ELF-1 (cell line): ENCODE measurements around the gene DDX27.

Source experiments
- DNase-seq: peaks from one replicate; pipeline ENCODE4 v3.0.0-alpha.2; 2016; ENCODE audit warnings: low read depth, low spot score

Gene DDX27

GRCh38 chr20:49278036-49278817 lies 59.0 kb downstream of the DDX27 start, which contains the start of gene ZNFX1:
Gene ZNFX1, minus strand, starts transcription at chr20:49278057. Its CDS starts 2,218 bp downstream, at chr20:49275839.
- DNase-seq, result peak; percentile 99

- peak; percentile 41 for DNase-seq
Measured at GRCh38 chr20:49278818-49279676, 59.8 kb downstream of the DDX27 start.

GRCh38 chr20:49279677-49280462 lies 60.7 kb downstream of the DDX27 start:
- DNase-seq, result peak; percentile 39

DNA sequence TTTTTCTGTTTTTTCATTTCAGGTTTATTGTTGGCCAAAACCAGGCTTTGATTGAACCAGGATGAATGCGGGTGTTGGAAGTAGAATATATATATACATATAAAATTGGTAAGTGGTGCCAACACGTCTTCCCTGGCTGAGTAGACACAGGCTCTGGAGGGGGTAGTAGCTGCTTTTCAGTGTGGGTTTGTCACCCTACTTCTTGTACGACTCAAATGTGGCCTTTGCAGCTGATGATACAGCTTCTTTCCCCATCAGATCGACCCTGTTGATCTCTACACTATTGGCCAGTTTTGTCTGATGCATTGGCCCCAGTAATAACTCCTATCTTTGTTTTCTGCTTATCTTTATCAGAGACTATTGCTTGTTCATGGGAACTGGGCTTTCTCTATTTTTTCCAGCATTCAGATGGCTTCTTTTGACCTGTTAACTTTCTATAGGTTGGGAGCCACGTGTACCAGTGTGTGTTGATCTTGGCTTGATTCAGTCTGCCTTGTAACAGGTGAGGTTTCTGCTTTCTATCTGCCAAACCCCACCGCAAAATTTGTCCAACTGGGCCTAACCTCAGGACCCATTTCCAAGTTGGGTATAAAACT lies 61.3 kb downstream of the DDX27 start:
- no peak for DNase-seq

DNA sequence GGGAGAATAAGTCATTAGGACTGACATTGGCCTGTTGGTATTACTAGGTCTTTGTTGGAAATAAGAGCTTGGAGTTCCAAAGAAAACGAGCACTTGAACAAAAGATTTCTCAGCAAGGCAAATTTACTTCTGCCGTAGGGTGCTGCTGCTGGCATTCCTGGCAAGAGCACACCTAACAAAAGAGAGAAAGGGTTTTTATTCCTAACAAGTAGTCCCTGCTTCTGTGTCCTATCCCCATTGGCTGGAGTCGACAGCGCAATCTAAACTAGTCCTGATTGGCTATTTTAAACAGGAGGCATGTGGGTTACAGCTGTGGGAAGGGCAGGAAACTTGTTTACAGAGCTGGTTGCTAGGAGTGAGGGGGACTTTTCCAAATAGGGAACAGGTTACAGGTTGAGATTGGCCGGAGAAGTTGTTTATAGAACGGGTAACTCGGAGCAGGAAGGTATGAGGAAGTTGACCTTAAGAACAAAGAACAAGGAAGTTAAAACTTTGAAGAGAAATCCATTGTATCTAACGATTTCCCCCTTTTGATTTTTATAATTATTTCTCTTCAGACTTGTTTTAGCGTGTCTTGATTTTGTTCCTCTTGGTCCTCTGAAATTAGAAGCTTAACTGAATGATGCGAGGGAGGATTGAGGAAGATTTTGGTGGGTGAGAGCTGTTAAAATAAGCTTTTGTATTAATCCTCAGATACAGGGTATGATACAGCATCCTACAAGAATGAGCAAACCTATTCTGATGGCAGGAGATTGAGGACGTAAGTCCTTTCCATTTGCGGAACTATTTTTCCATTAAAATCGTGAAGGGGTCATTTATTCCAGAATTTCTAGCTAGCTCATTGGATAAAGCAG lies 62.1 kb downstream of the DDX27 start:
- DNase-seq, result peak; percentile 84

DNA sequence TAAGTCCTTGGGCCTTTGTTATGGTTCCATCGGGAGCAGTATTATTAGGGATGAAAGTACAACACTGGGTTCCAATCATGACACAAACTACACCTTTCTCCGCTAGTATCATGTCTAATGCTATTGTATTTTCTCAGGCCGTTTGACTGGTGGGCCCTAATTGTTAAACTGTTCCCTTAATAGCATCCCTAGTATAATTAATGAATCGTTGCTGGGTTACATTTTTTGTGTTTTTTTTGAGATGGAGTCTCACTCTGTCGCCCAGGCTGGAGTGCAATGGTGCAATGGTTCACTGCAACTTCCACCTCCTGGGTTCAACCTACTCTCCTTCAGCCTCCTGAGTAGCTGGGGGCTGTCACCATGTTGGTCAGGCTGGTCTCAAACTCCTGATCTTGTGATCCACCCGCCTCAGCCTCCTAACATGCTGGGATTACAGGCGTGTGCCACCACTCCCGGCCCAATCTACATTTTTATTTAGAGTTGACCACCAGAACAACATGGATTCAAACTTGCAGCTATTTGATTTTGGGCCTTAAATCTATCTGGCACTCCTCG lies 62.8 kb downstream of the DDX27 start:
- DNase-seq, result no peak

- peak; percentile 70 for DNase-seq
Measured at GRCh38 chr20:49282584-49283171, 63.5 kb downstream of the DDX27 start.

GRCh38 chr20:49283176-49283702 lies 64.0 kb downstream of the DDX27 start:
- DNase-seq, result no peak

DNA sequence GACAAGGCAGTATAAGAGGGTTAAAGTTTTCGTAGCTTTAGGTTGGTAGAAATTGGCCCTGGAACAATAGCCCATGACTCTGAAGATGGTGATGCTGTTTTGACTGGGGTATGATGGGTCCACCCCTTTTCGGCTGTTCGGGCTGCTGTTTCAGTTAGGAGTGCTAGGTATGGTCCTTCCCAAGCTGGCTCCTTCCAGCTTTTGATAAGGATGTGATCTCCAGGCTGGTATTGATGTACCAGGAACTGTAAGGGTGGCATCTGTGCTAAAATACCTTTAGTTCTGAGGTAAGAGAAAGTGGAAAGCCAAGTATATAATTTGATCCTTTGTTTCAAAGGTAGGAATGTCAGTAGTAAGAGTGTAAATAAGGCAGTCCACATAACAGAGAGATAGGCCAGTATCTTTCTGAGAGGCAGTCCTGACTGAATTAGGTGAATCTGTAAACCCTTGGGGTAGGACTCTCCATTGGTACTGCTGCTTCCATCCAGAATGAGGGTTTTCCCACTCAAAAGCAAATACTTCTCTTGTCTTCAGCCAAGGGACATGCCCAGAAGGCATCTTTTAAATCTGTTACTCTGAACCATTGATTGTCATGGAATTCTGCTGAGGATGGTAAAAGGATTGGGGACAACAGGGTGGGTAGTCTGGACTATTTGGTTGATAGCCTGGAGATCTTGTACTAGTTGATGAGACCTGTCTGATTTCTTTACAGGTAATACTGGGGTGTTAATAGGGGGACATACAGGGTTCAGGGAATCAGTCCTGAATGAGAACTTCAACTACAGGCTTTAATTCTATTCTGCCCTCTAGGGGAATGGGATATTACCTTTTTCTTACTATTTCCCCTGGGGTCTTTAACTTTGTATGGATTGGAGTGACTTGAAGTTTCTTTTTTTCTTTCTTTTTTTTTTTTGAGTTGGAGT lies 64.7 kb downstream of the DDX27 start:
- peak; percentile 60 for DNase-seq

GRCh38 chr20:49284818-49285217 lies 65.6 kb downstream of the DDX27 start:
- DNase-seq, result no peak

- no peak for DNase-seq
Measured at GRCh38 chr20:49285233-49285668, 66.0 kb downstream of the DDX27 start.

- no peak for DNase-seq
Measured at GRCh38 chr20:49285813-49286494, 66.7 kb downstream of the DDX27 start.

DNA sequence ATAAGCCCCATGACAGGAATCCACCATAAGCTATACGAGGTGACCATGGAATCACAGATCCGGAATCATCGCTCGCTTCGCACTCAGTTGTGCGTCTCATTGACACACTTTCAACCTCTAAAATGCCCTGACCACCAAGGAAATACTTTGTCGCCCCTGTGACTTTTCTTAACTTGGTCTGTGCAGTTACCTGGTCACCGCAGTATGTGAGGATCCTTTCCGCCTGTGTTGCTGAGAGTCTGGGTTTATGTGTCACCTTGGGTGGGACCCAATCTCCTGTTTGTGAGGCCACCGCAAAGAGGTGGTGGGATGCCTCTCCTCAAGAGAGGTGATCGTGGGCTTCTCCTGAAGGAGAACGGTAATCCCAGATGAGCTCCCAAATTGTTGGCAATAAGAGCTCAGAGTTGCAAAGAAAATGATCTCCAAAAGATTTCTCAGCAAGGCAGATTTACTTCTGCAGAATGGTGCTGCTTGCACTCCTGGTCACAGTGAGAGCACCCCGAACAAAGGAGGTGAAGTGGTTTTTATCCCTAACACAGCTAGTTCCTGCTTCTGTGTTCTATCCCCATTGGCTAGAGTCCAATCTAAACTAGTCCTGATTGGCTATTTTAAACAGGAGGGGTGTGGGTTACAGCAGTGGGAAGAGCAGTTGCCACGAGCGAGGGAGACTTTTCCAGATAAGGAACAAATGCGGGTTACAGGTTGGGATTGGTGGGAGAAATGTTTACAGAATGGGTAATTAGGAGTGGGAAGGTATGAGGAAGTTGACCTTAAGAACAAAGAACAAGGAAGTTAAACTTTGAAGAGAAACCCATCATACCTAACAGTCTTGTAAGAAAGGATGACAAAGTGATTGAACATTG lies 67.7 kb downstream of the DDX27 start:
- peak; percentile 69 for DNase-seq

DNA sequence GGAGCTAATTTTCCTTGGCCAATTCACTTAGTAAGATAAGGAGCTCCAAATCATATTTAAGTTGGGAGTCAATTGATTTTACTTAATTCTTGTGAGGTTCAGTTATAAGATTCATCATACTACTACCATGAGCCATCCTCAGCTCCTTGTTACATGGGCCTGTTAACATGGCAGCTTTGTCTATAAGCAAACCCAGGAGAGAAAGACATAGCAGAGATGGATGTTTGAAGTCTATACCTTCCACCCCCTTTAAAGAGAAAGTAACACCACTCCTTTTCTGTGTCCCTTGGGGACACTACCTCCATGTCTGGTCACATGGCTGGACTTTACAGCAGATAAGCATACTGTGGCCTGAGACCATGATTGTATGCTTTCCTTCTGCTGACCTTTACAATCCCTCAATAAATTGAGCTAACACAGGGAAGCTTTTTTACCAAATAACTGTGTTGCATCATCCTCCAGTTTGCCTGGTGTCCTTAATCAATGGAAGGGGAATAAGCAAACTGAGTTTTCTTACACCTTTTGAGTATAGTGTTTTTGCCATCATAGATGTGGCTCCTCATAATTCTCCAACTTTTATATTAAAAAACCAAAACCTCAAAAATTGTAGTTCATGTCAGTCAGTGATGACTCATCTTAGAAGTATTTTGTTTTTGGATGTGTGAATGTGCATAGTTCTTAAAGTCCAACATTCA lies 68.5 kb downstream of the DDX27 start:
- no peak for DNase-seq

DNA sequence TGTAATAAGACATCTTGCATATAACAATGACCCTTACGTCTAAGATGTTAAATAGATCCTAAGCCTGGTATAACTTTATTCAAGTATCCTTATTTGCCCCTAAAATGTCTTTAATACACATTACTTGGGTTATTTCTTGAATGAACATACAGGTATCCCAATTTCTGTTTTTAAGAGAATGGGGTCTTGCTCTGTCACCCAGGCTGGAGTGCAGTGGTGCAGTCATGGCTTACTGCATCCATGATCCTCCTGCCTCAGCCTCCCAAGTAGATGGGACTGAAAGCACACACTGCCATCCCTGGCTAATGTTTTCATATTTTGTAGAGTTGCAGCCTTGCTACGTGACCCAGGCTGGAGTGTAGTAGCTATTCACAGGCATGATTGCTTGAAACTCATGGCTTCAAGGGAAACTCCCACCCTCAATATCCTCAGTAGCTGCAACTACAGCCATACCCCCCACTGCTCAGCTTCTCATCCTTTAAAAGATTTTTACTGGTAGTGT lies 69.1 kb downstream of the DDX27 start:
- peak; percentile 39 for DNase-seq
